Skin of body (tissue), 2 donors: Measurements from ENCODE around the gene SERGEF. TPM values are rescaled to one million over a fixed set of nuclear protein-coding genes. Genes with fewer than 3 reads are reported as not detected.

Source experiments
- DNase-seq: peaks from one replicate; lab custom pipeline; 2025; lab: John Stamatoyannopoulos, UW
- total RNA-seq: library from RNA; depleted of rRNA; stranded (reverse); fragments of >200 nt; gene quantifications from one replicate; pipeline ENCODE4 v1.2.3, GENCODE V29; 2014

Gene SERGEF
- total RNA-seq, 1 donor from 2014 or later: 14.6 TPM

- DNase-seq: no peak
Measured at GRCh38 chr11:17751558-17751957, 261.3 kb downstream of the SERGEF start.

- DNase-seq: no peak
Measured at GRCh38 chr11:17750801-17751165, 262.1 kb downstream of the SERGEF start.

GRCh38 chr11:17750013-17750800, 262.6 kb downstream of the SERGEF start:
- DNase-seq: no peak

GRCh38 chr11:17748761-17749721, 263.8 kb downstream of the SERGEF start:
- DNase-seq: no peak

GRCh38 chr11:17748044-17748443, 264.8 kb downstream of the SERGEF start:
- no peak for DNase-seq

- DNase-seq: no peak
Measured at GRCh38 chr11:17747131-17747955, 265.5 kb downstream of the SERGEF start.

GRCh38 chr11:17746096-17746495, 266.8 kb downstream of the SERGEF start:
- DNase-seq: no peak

GRCh38 chr11:17745023-17745772, 267.6 kb downstream of the SERGEF start:
- no peak for DNase-seq

GRCh38 chr11:17744151-17744940, 268.5 kb downstream of the SERGEF start:
- DNase-seq: no peak

GRCh38 chr11:17743808-17744119, 269.1 kb downstream of the SERGEF start:
- no peak for DNase-seq

- DNase-seq: no peak
Measured at GRCh38 chr11:17743026-17743807, 269.6 kb downstream of the SERGEF start.

GRCh38 chr11:17742019-17742418, 270.8 kb downstream of the SERGEF start:
- no peak for DNase-seq

GRCh38 chr11:17741487-17741886, 271.4 kb downstream of the SERGEF start:
- DNase-seq: no peak

GRCh38 chr11:17740649-17741235, 272.1 kb downstream of the SERGEF start:
- DNase-seq: no peak

- DNase-seq: no peak
Measured at GRCh38 chr11:17739945-17740338, 272.9 kb downstream of the SERGEF start.

- DNase-seq: no peak
Measured at GRCh38 chr11:17738151-17738973, 274.5 kb downstream of the SERGEF start.
